Lung microvascular endothelial cell (primary cell): ENCODE results near the gene DGUOK. TPM values are rescaled to one million over a fixed set of nuclear protein-coding genes. Genes with fewer than 3 reads are reported as not detected.

Experiments used
- DNase-seq, 2 donors: peaks; one replicate each; pipeline versions ENCODE4 v3.0.0 to v3.0.0-alpha.2; 2010; ENCODE audit warnings: low read depth in 2 of 2
- total RNA-seq: library from RNA; depleted of rRNA; stranded (reverse); fragments of >200 nt; gene quantifications from 2 replicates; pipeline ENCODE4 v1.2.1, GENCODE V29; 2014

The DGUOK gene
- total RNA-seq, 1 donor from 2014 or later = 33.7 TPM

- peak; percentile 35 to 87 for DNase-seq
Observed at GRCh38 chr2:73979686-73980085, 53.0 kb downstream of the DGUOK start.

- DNase-seq = no peak
Observed at GRCh38 chr2:73980566-73980965, 53.9 kb downstream of the DGUOK start.

GRCh38 chr2:73981081-73982001 lies 54.7 kb downstream of the DGUOK start:
- DNase-seq = no peak

GRCh38 chr2:73982140-73982617 lies 55.5 kb downstream of the DGUOK start:
- DNase-seq = no peak

- no peak for DNase-seq
Observed at GRCh38 chr2:73983322-73984202, 56.9 kb downstream of the DGUOK start.

- DNase-seq = peak; percentile 47 to 70
Observed at GRCh38 chr2:73984203-73984921, 57.7 kb downstream of the DGUOK start, which contains the start of gene TET3. Gene TET3 (plus strand): TSS chr2:73984910. CDS start chr2:73986404, 1,494 bp downstream.

GRCh38 chr2:73984922-73985307 lies 58.2 kb downstream of the DGUOK start:
- no peak for DNase-seq

- peak in 1 of 2 donors; percentile 53 for DNase-seq
Observed at GRCh38 chr2:73985308-73986084, 58.8 kb downstream of the DGUOK start.

GRCh38 chr2:73986085-73986681 lies 59.5 kb downstream of the DGUOK start:
- peak in 1 of 2 donors; percentile 20 for DNase-seq

- DNase-seq = peak; percentile 31 to 56
Observed at GRCh38 chr2:73987109-73987947, 60.6 kb downstream of the DGUOK start.

GRCh38 chr2:73987948-73988700 lies 61.4 kb downstream of the DGUOK start:
- no peak for DNase-seq

- DNase-seq = no peak
Observed at GRCh38 chr2:73989972-73990371, 63.3 kb downstream of the DGUOK start.

- DNase-seq = no peak
Observed at GRCh38 chr2:73990531-73990930, 63.9 kb downstream of the DGUOK start.

GRCh38 chr2:73992036-73992435 lies 65.4 kb downstream of the DGUOK start:
- DNase-seq = no peak

GRCh38 chr2:73993376-73993775 lies 66.7 kb downstream of the DGUOK start:
- DNase-seq = no peak

- no peak for DNase-seq
Observed at GRCh38 chr2:73993778-73994177, 67.1 kb downstream of the DGUOK start.

GRCh38 chr2:73994178-73994831 lies 67.6 kb downstream of the DGUOK start:
- DNase-seq = no peak

- DNase-seq = no peak
Observed at GRCh38 chr2:73995810-73996209, 69.1 kb downstream of the DGUOK start.
